ENCODE measurements around the gene TBX19.

TBX19 gene

DNA sequence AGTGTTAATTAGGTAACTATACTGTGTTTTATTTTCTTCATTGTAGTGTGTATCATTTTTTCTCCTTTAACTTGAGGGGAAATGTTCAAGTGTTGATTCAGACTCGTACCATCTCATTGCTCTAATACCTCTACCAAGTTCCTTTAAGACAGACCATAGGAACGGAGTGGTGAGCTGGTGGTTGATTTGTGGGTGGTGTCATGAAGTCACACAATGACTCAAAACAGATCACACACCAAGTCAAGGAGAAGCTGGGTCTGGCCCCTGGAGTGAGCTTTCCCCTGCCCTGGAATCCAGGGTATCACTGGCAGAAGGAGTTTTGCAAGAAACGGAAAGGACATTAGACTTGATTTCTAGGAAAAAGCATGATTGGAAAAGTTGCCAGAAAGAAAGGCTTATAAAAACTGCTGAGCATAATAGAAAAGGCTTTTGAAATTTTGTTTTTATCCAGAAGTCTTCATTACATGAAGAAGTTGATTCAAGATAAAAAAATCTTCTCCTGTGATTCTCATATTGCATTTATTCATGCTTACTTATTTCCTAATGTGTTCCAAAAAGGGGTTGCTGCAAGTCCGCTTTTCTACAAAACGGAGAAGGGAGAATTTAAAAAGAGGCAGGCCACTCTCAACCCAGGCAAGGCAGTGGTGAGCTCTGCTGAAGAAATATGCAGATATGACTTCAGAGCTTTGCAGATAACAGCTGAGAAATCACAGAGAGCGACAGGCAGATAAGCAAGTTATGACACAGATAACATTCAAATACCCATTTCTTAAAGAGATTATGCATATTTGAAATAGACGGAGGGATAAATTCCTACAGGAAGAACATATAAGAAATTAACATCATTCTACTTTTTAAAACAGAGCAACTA is 79.7 kb downstream of the TBX19 start:
- no peak for DNase-seq (ENCODE audit: low read depth)

DNA sequence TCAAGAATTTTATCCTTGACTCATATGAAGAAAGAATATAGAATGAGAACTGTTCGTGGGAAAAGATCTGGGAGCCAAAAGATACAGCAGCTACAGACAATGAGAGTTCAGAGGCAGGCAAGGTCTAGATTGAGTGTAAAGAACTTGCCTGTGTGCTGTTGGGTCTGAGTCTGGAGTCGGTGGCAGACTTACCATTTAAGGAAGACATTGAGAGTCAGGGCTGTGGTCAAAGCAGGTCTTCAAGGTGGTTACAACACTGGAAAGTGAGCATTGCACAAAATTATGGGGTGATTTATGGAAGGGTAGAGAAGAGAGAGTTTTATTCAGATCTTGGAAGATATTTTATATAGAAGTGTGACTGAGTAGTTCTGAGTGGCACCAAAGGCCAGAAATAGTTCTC is 80.6 kb downstream of the TBX19 start:
- no peak for DNase-seq (ENCODE audit: low read depth)

DNA sequence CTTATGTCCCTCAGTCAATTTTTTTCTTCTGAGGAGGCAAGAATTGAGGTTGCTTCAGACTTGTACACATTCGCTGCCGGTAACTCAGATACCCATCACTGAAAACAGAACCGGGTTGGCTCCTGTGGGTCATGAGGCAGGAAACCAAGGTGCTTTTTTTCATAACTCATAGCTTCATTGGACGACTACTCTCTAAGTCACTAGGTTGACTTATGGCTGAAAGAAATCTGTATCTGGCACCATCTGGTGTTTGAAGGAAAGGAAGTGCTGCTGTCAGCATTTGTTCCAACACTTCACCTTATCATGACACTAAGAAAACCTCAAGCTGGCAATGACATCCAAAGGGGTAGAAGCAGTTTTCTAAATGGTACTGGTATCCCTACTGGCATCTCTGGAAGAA is 82.3 kb downstream of the TBX19 start:
- no peak for DNase-seq (ENCODE audit: low read depth)
